EL (cell line): Measurements from ENCODE around the gene GPC2.
"Not testable (repeated sequence)": the region's sequence is repeated elsewhere in the genome, so short reads cannot be mapped to it uniquely, and the experiment has no call there.

Experiments used
- DNase-seq: peaks from one replicate; pipeline ENCODE4 v3.0.0-alpha.2; 2016

Gene GPC2

GRCh38 chr7:100148225-100148558 lies 29.0 kb downstream of the GPC2 start:
- DNase-seq = no peak

GRCh38 chr7:100147278-100147677 lies 29.9 kb downstream of the GPC2 start:
- DNase-seq = no peak

- DNase-seq = not testable (repeated sequence)
These were observed 30.8 kb downstream of the GPC2 start for GRCh38 chr7:100146350-100146749.

GRCh38 chr7:100142461-100142860 lies 34.7 kb downstream of the GPC2 start:
- no peak for DNase-seq

GRCh38 chr7:100141555-100141949 lies 35.6 kb downstream of the GPC2 start:
- no peak for DNase-seq

GRCh38 chr7:100137851-100138760 lies 39.1 kb downstream of the GPC2 start:
- DNase-seq = no peak

GRCh38 chr7:100132697-100133151 lies 44.5 kb downstream of the GPC2 start:
- DNase-seq = peak; percentile 68

- DNase-seq = no peak
These were observed 45.1 kb downstream of the GPC2 start for GRCh38 chr7:100132126-100132525.

GRCh38 chr7:100130608-100131453 lies 46.4 kb downstream of the GPC2 start:
- DNase-seq = peak; percentile 52

- not testable (repeated sequence) for DNase-seq
These were observed 47.0 kb downstream of the GPC2 start for GRCh38 chr7:100130220-100130607.

- DNase-seq = no peak
These were observed 48.6 kb downstream of the GPC2 start for GRCh38 chr7:100128637-100128963.

- DNase-seq = peak; percentile 23
These were observed 49.1 kb downstream of the GPC2 start for GRCh38 chr7:100127866-100128636.

- DNase-seq = peak; percentile 87
These were observed 50.0 kb downstream of the GPC2 start, which contains the start of gene MBLAC1 for GRCh38 chr7:100126931-100127865. TSS of gene MBLAC1 (plus strand) at chr7:100126967. CDS start at chr7:100127396, 429 bp downstream.

- DNase-seq = no peak
These were observed 50.8 kb downstream of the GPC2 start for GRCh38 chr7:100126239-100126930.

GRCh38 chr7:100124301-100125230 lies 52.6 kb downstream of the GPC2 start:
- DNase-seq = no peak

GRCh38 chr7:100122568-100122967 lies 54.6 kb downstream of the GPC2 start:
- DNase-seq = no peak

- no peak for DNase-seq
These were observed 55.1 kb downstream of the GPC2 start for GRCh38 chr7:100122067-100122466.

- DNase-seq = no peak
These were observed 56.5 kb downstream of the GPC2 start for GRCh38 chr7:100120733-100121036.

GRCh38 chr7:100119970-100120732 lies 57.0 kb downstream of the GPC2 start:
- DNase-seq = peak; percentile 72
